ENCODE data around the gene CUX1.

Gene CUX1

DNA sequence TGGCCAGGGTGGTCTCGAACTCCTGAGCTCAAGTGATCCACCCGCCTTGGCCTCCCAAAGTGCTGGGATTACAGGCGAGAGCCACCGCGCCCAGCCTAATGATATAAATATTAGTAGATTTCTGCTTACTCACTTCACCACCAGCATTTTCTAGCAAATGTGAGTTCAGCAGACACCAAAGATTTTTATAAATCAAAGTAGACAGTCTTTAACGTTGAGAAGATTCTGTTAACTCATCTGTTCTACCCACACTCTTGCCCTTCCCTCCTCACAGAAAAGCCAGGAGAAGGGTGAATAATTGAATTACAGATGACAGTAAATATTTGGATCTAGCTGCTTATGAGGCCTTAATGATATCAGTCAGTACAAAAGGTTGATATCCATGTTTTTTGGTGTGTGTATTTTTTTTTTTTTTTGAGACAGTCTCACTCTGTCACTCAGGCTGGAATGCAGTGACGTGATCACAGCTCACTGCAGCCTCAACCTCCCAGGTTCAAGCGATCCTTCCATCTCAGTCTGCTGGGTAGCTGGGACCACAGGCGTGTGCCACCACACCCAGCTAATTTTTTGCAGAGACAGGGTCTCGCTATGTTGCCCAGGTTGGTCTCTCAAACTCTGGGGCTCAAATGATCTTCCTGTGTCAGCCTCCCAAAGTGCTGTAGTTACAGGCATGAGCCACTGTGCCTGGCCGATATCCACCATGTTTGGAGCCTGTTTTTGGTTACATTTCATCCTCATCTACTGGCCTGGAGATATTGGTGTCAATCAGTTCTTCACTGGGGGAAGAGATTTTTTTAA, 120.5 kb downstream of the CUX1 start:
- H3K27me3 ChIP-seq (ENCODE audit: insufficient read depth, poor library complexity, severe bottlenecking) = no peaks in the 10 kb centered on the region
- H3K4me3 ChIP-seq (replicated peaks; ENCODE audit: insufficient read depth, low read length) = no peak overlapping the region
- TF ChIP-seq POLR2AphosphoS5 (IDR thresholded peaks at IDR 0.05; ENCODE audit: low read depth) = no peak
- TF ChIP-seq, protein P1, sequence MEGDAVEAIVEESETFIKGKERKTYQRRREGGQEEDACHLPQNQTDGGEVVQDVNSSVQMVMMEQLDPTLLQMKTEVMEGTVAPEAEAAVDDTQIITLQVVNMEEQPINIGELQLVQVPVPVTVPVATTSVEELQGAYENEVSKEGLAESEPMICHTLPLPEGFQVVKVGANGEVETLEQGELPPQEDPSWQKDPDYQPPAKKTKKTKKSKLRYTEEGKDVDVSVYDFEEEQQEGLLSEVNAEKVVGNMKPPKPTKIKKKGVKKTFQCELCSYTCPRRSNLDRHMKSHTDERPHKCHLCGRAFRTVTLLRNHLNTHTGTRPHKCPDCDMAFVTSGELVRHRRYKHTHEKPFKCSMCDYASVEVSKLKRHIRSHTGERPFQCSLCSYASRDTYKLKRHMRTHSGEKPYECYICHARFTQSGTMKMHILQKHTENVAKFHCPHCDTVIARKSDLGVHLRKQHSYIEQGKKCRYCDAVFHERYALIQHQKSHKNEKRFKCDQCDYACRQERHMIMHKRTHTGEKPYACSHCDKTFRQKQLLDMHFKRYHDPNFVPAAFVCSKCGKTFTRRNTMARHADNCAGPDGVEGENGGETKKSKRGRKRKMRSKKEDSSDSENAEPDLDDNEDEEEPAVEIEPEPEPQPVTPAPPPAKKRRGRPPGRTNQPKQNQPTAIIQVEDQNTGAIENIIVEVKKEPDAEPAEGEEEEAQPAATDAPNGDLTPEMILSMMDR (IDR thresholded peaks at IDR 0.05; ENCODE audit: insufficient read depth, low read length) = no peak
- TF ChIP-seq SPI1 (IDR thresholded peaks at IDR 0.05; ENCODE audit: borderline replicate concordance, low read depth) = no peak
- TF ChIP-seq, protein P2, sequence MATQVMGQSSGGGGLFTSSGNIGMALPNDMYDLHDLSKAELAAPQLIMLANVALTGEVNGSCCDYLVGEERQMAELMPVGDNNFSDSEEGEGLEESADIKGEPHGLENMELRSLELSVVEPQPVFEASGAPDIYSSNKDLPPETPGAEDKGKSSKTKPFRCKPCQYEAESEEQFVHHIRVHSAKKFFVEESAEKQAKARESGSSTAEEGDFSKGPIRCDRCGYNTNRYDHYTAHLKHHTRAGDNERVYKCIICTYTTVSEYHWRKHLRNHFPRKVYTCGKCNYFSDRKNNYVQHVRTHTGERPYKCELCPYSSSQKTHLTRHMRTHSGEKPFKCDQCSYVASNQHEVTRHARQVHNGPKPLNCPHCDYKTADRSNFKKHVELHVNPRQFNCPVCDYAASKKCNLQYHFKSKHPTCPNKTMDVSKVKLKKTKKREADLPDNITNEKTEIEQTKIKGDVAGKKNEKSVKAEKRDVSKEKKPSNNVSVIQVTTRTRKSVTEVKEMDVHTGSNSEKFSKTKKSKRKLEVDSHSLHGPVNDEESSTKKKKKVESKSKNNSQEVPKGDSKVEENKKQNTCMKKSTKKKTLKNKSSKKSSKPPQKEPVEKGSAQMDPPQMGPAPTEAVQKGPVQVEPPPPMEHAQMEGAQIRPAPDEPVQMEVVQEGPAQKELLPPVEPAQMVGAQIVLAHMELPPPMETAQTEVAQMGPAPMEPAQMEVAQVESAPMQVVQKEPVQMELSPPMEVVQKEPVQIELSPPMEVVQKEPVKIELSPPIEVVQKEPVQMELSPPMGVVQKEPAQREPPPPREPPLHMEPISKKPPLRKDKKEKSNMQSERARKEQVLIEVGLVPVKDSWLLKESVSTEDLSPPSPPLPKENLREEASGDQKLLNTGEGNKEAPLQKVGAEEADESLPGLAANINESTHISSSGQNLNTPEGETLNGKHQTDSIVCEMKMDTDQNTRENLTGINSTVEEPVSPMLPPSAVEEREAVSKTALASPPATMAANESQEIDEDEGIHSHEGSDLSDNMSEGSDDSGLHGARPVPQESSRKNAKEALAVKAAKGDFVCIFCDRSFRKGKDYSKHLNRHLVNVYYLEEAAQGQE (IDR thresholded peaks at IDR 0.05; ENCODE audit: insufficient replicate concordance, low read depth) = no peak
- TF ChIP-seq GABPA (IDR thresholded peaks at IDR 0.05; ENCODE audit: low read depth) = no peak
- H3K27ac ChIP-seq (replicated peaks) = no peak overlapping the region
- no peak for DNase-seq (ENCODE audit: low read depth in 1 of 2, low spot score in 1 of 2)

DNA sequence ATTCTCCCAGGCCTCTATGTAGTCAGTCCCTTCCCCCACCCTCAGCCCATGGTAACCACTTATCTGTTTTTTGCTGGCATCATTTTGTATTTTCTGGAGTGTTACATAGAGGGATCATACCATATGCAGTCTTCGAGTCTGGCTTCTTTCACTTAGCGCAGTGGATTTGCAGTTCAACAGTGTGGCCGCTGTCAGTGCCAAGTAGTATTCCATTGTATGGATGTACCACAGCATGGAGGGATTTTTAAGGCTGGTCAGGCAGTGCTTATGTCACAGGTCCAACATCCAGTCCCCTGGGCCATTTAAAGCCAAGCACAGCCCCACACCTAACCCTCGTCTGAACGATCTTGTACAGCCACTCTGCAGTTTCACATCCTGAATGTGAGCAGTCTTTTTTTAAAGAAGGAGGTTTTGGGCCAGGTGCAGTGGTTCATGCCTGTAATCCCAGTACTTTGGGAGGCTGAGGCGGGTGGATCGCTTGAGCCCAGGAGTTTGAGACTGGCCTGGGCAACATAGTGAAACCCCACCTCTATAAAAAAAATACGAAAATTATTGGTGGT, 121.8 kb downstream of the CUX1 start:
- DNase-seq (ENCODE audit: low read depth in 1 of 2, low spot score in 1 of 2) = no peak
- Histone ChIP-seq H3K27me3 (ENCODE audit: insufficient read depth, poor library complexity, severe bottlenecking) (no peaks in the 10 kb centered on the region), H3K4me3 (replicated peaks; ENCODE audit: insufficient read depth, low read length) (no peak overlapping the region), H3K27ac (replicated peaks) (no peak overlapping the region)
- TF ChIP-seq, protein P2 (IDR thresholded peaks at IDR 0.05; ENCODE audit: insufficient replicate concordance, low read depth) = no peak
- TF ChIP-seq GABPA (IDR thresholded peaks at IDR 0.05; ENCODE audit: low read depth) (no peak), POLR2AphosphoS5 (IDR thresholded peaks at IDR 0.05; ENCODE audit: low read depth) (no peak), SPI1 (IDR thresholded peaks at IDR 0.05; ENCODE audit: borderline replicate concordance, low read depth) (no peak)
- TF ChIP-seq, protein P1 (IDR thresholded peaks at IDR 0.05; ENCODE audit: insufficient read depth, low read length) = no peak

DNA sequence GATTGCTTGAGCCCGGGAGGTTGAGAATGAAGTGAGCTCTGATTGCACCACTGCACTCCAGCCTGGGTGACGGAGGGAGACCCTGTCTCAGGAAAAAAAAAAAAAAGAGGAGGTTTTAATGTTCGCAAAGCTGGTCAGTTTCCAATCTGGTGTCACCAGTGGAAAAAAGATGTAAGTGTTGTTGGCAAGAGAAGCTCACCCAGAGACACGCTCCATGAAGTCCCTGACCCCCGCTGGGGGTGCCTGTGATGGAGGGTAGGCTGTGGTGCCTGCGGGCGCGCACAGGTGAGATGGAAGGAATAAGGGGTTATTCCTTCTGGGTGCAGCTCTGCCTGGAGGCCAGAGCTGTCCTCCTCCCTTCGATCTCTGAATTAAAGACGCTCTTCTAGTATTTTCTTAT, 122.7 kb downstream of the CUX1 start:
- no peak for DNase-seq (ENCODE audit: low read depth in 1 of 2, low spot score in 1 of 2)
- Histone ChIP-seq H3K27me3 (ENCODE audit: insufficient read depth, poor library complexity, severe bottlenecking) (no peaks in the 10 kb centered on the region), H3K4me3 (replicated peaks; ENCODE audit: insufficient read depth, low read length) (no peak overlapping the region), H3K27ac (replicated peaks) (no peak overlapping the region)
- TF ChIP-seq, protein P1 (IDR thresholded peaks at IDR 0.05; ENCODE audit: insufficient read depth, low read length) = no peak
- TF ChIP-seq SPI1 (IDR thresholded peaks at IDR 0.05; ENCODE audit: borderline replicate concordance, low read depth) (no peak), POLR2AphosphoS5 (IDR thresholded peaks at IDR 0.05; ENCODE audit: low read depth) (no peak), GABPA (IDR thresholded peaks at IDR 0.05; ENCODE audit: low read depth) (no peak)
- TF ChIP-seq, protein P2 (IDR thresholded peaks at IDR 0.05; ENCODE audit: insufficient replicate concordance, low read depth) = no peak

Data from HL-60 (cell line).